A673 (cell line): ENCODE measurements around the gene GEMIN8.

Source experiments
- EZH2 ChIP-seq: fragments of 200-600 bp; sonication (generic); IDR thresholded peaks from 2 replicates; pipeline ENCODE4 v1.6.1; 2017; ENCODE audit warnings: borderline replicate concordance, low read depth, mild to moderate bottlenecking, mixed read lengths, antibody characterized with exemption, low read length; ENCODE audit not compliant: poor library complexity, severe bottlenecking
- TF ChIP-seq, protein P1 (sequence below): fragments of 300-800, 200-600 bp; sonication (generic); conservative IDR thresholded peaks from 2 replicates; pipeline ENCODE4 v1.5.1; 2017; ENCODE audit warnings: low read depth, mild to moderate bottlenecking, antibody characterized with exemption, low read length, moderate library complexity, mixed read lengths

DNA sequence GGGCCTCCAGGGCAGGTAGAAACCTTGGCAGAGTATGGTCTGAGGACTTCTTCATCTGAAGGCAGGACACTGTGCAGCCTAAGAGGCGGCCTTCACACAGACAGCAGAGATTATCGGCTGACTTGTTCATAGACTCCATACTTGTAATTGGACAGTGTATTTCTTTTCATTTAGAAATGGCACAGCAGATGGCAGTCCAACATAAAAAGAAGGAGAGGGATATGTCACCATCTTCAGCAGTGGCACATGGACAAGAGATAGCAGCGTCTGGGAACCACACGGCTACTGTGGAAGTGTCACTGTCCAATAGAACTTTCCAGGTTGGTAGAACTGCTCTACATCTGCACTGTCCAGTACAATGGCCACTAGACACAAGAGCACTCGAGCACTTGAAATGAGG, 21.7 kb upstream of the GEMIN8 start:
- TF ChIP-seq, protein P1, sequence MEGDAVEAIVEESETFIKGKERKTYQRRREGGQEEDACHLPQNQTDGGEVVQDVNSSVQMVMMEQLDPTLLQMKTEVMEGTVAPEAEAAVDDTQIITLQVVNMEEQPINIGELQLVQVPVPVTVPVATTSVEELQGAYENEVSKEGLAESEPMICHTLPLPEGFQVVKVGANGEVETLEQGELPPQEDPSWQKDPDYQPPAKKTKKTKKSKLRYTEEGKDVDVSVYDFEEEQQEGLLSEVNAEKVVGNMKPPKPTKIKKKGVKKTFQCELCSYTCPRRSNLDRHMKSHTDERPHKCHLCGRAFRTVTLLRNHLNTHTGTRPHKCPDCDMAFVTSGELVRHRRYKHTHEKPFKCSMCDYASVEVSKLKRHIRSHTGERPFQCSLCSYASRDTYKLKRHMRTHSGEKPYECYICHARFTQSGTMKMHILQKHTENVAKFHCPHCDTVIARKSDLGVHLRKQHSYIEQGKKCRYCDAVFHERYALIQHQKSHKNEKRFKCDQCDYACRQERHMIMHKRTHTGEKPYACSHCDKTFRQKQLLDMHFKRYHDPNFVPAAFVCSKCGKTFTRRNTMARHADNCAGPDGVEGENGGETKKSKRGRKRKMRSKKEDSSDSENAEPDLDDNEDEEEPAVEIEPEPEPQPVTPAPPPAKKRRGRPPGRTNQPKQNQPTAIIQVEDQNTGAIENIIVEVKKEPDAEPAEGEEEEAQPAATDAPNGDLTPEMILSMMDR: 0 out of 2 replicates have a peak, but pooled peaks have one; percentile 25
- no peak for TF ChIP-seq EZH2
